ENCODE measurements around the gene DUSP12.

GRCh38 chr1:161779393-161779792 lies 29.8 kb downstream of the DUSP12 start:
- TF ChIP-seq, protein P1, sequence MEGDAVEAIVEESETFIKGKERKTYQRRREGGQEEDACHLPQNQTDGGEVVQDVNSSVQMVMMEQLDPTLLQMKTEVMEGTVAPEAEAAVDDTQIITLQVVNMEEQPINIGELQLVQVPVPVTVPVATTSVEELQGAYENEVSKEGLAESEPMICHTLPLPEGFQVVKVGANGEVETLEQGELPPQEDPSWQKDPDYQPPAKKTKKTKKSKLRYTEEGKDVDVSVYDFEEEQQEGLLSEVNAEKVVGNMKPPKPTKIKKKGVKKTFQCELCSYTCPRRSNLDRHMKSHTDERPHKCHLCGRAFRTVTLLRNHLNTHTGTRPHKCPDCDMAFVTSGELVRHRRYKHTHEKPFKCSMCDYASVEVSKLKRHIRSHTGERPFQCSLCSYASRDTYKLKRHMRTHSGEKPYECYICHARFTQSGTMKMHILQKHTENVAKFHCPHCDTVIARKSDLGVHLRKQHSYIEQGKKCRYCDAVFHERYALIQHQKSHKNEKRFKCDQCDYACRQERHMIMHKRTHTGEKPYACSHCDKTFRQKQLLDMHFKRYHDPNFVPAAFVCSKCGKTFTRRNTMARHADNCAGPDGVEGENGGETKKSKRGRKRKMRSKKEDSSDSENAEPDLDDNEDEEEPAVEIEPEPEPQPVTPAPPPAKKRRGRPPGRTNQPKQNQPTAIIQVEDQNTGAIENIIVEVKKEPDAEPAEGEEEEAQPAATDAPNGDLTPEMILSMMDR (IDR thresholded peaks at IDR 0.05) = no peak
- no peak for TF ChIP-seq EZH2 (IDR thresholded peaks at IDR 0.05; ENCODE audit: borderline replicate concordance, insufficient read depth, low read depth, low read length, poor library complexity, severe bottlenecking)

Data from B cell (primary cell).